ENCODE results near the gene NHSL1.

The NHSL1 gene

DNA sequence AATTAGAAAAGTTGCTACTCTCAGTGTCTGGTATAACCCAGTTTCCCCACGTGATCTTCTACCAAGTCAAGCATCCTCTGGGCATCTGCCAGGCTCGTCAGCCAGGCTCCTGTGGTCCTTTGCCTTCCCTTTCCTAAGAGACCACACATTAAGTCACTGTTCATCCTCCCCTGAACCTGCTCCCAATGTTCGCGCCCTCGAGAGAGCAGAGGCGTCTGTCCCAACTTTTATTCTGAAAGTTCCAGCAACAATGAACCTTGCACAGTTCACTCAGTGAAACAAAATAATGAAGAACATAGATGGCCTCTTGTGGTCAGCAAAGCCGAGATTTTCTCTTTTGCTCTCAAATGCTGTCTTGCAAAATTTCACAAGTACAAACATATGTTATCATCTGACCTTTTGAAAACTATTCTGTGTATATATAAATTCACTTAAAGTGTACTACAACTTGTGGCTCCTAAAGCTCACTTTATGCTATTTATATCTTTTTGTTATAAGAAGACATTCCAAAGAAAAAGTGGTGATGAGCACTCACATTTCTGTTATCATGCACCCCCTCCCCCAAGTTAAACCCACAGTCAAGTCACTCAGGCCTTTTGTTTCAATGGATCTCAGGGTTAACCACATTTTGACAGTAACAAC lies 39.2 kb upstream of the NHSL1 start:
- TF ChIP-seq FOXP2 (optimal IDR thresholded peaks at IDR 0.05; ENCODE audit: borderline replicate concordance, extremely low read depth, extremely low read length, insufficient read depth) (no peak), SIN3A (IDR thresholded peaks at IDR 0.05; ENCODE audit: borderline replicate concordance, insufficient read depth, low read length) (no peak), POLR2AphosphoS5 (IDR thresholded peaks at IDR 0.05; ENCODE audit: low read depth, low read length) (no peak), TAF1 (IDR thresholded peaks at IDR 0.05; ENCODE audit: borderline replicate concordance, insufficient read depth, low read length) (no peak)
- TF ChIP-seq, protein P1, sequence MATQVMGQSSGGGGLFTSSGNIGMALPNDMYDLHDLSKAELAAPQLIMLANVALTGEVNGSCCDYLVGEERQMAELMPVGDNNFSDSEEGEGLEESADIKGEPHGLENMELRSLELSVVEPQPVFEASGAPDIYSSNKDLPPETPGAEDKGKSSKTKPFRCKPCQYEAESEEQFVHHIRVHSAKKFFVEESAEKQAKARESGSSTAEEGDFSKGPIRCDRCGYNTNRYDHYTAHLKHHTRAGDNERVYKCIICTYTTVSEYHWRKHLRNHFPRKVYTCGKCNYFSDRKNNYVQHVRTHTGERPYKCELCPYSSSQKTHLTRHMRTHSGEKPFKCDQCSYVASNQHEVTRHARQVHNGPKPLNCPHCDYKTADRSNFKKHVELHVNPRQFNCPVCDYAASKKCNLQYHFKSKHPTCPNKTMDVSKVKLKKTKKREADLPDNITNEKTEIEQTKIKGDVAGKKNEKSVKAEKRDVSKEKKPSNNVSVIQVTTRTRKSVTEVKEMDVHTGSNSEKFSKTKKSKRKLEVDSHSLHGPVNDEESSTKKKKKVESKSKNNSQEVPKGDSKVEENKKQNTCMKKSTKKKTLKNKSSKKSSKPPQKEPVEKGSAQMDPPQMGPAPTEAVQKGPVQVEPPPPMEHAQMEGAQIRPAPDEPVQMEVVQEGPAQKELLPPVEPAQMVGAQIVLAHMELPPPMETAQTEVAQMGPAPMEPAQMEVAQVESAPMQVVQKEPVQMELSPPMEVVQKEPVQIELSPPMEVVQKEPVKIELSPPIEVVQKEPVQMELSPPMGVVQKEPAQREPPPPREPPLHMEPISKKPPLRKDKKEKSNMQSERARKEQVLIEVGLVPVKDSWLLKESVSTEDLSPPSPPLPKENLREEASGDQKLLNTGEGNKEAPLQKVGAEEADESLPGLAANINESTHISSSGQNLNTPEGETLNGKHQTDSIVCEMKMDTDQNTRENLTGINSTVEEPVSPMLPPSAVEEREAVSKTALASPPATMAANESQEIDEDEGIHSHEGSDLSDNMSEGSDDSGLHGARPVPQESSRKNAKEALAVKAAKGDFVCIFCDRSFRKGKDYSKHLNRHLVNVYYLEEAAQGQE (IDR thresholded peaks at IDR 0.05; ENCODE audit: insufficient read depth in 1 of 2, low read depth in 2 of 2, low read length in 2 of 2): no peak

DNA sequence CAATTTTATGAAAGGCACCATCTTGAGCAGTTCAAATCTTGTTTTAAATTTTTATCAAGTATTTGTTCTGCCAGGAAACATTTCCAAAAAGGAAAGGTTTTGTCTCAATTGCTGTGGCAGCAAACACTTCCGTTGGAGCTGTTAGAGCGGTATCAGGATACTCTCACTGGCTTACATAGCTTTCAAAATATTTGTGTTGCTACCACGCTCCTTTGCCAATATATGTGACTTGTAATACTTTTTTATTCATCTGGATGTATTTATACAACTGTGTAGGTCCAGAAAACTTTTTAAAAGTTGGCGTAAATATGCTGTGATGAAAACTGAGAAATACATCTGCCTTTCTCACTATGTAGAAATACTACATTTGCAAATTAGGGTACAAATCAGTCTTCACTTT lies 37.8 kb upstream of the NHSL1 start:
- no peak for TF ChIP-seq TAF1 (IDR thresholded peaks at IDR 0.05; ENCODE audit: borderline replicate concordance, insufficient read depth, low read length)
- TF ChIP-seq SIN3A (IDR thresholded peaks at IDR 0.05; ENCODE audit: borderline replicate concordance, insufficient read depth, low read length): no peak
- no peak for TF ChIP-seq FOXP2 (optimal IDR thresholded peaks at IDR 0.05; ENCODE audit: borderline replicate concordance, extremely low read depth, extremely low read length, insufficient read depth)
- TF ChIP-seq, protein P1 (IDR thresholded peaks at IDR 0.05; ENCODE audit: insufficient read depth in 1 of 2, low read depth in 2 of 2, low read length in 2 of 2): no peak

DNA sequence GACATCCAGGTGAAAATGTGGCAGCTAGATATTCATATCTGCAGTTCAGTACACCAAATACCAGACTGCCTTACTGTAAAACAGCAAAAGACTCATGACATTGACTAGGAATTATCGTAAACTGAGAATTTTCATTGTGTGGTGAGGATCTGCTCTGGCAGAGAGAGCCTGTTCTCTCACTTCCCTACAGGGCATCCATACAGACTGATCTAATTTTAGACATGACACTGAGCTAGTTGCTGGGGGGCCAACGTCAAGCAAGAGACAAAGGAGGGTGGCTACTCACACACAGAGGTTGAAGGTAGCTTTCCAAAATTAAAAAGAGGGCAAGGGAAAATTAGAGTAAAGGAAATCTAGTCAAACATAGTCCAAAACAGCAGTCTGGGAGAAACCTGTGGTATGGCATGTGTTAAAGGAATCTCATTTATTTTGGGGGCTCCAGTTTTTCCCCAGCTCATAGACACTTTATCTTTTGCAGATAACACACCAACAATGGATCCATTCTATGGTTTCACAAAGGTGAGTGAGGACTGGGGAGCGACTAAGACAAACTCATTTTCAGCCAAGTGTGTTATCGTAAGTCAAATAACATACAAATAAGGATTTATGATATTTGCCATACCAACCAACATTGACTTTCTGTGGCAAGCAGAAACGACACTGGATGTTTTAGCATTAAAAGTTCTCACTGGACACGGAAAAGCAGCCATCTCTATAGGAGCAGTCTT lies 36.6 kb upstream of the NHSL1 start:
- TF ChIP-seq SIN3A (IDR thresholded peaks at IDR 0.05; ENCODE audit: borderline replicate concordance, insufficient read depth, low read length) (no peak), FOXP2 (optimal IDR thresholded peaks at IDR 0.05; ENCODE audit: borderline replicate concordance, extremely low read depth, extremely low read length, insufficient read depth) (no peak), TAF1 (IDR thresholded peaks at IDR 0.05; ENCODE audit: borderline replicate concordance, insufficient read depth, low read length) (no peak), POLR2AphosphoS5 (IDR thresholded peaks at IDR 0.05; ENCODE audit: low read depth, low read length) (no peak; the same call in 1 of the 2 replicates)
- TF ChIP-seq, protein P1 (IDR thresholded peaks at IDR 0.05; ENCODE audit: insufficient read depth in 1 of 2, low read depth in 2 of 2, low read length in 2 of 2): no peak

DNA sequence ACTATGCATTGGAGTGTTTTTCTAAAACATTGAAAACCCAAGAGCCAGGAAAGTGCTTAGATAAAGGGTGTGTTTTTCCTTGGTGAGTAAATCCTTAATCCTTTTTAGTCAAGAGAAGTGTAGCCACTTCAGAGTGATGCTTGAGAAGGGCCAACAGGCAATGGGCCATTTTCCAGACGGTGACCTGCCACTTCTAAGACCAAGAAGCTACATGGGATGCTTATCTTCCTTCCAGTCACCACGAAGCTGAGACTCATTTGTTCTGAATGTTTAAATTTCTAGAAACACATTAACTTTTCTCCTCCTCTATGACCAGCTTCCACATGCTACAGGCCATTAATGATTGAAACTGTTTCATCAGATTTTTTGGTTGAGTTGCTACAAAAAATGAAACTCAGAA lies 34.4 kb upstream of the NHSL1 start:
- no peak for TF ChIP-seq TAF1 (IDR thresholded peaks at IDR 0.05; ENCODE audit: borderline replicate concordance, insufficient read depth, low read length)
- TF ChIP-seq, protein P1 (IDR thresholded peaks at IDR 0.05; ENCODE audit: insufficient read depth in 1 of 2, low read depth in 2 of 2, low read length in 2 of 2): no peak
- no peak for TF ChIP-seq SIN3A (IDR thresholded peaks at IDR 0.05; ENCODE audit: borderline replicate concordance, insufficient read depth, low read length)
- no peak for TF ChIP-seq POLR2AphosphoS5 (IDR thresholded peaks at IDR 0.05; ENCODE audit: low read depth, low read length)
- no peak for TF ChIP-seq FOXP2 (optimal IDR thresholded peaks at IDR 0.05; ENCODE audit: borderline replicate concordance, extremely low read depth, extremely low read length, insufficient read depth)
